ENCODE data around the gene PRKCQ. TPM values are rescaled to one million over a fixed set of nuclear protein-coding genes. Genes with fewer than 3 reads are reported as not detected.

The PRKCQ gene
- total and polyA plus RNA-seq, 2 of the 4 experiments (the other 2 are of a cell fraction) = under 0.01 to 0.03 TPM

- in situ Hi-C loops (cut with MboI; ENCODE audit: low sequenced_read_pairs) = no loop called here
- no CpG with 5 or more reads among the region's 4 CpGs for WGBS, 2 experiments (ENCODE audit: extremely low coverage in 2 of 2, insufficient read length in 1 of 2)
- Histone ChIP-seq H2AK5ac (ENCODE audit: low read depth, low read length) (no peak overlapping the region), H2BK20ac (ENCODE audit: low read depth, low read length) (no peak overlapping the region), H3K9me3 (ENCODE audit: control insufficient read depth, insufficient read depth, low read length) (no peaks in the 10 kb centered on the region), H3K14ac (replicated peaks; ENCODE audit: low read depth, low read length) (no peak overlapping the region), H3K56ac (ENCODE audit: extremely low read depth, insufficient read depth, low read length) (no peak overlapping the region), H3K27me3 (ENCODE audit: control insufficient read depth, insufficient read depth, low read length) (peaks cover 1% of the 10 kb centered on the region; the same call in 1 of the 2 replicates), H3K23ac (ENCODE audit: low read depth, low read length) (no peak overlapping the region), H3K4me3 (ENCODE audit: insufficient read depth, low read depth, low read length) (no peak overlapping the region), H3K36me3 (ENCODE audit: control insufficient read depth, insufficient read depth, low read length) (no peaks in the 10 kb centered on the region), H4K91ac (ENCODE audit: insufficient read depth, low read depth, low read length) (no peak overlapping the region), H2BK15ac (ENCODE audit: low read depth, low read length) (no peak overlapping the region), H4K5ac (ENCODE audit: low read depth, low read length) (no peak overlapping the region), H2BK120ac (ENCODE audit: low read depth, low read length) (no peak overlapping the region), H3K18ac (ENCODE audit: low read depth, low read length) (no peak overlapping the region), H3K79me1 (ENCODE audit: low read depth in 1 of 2, low read length in 2 of 2) (no peaks in the 10 kb centered on the region), H2AFZ (replicated peaks; ENCODE audit: low read length, poor library complexity) (no peak overlapping the region), H3K4me2 (ENCODE audit: low read depth, low read length) (no peak overlapping the region), H3K9me1 (ENCODE audit: insufficient read depth, low read length) (no peaks in the 10 kb centered on the region), H3K4ac (ENCODE audit: low read depth, low read length) (no peak overlapping the region), H3K9ac (ENCODE audit: low read depth, low read length) (no peak overlapping the region), H2BK5ac (ENCODE audit: low read depth, low read length, poor library complexity, severe bottlenecking) (no peak overlapping the region), H4K8ac (ENCODE audit: low read depth in 2 of 2, low read length in 2 of 2) (no peak overlapping the region), H4K20me1 (ENCODE audit: insufficient read depth, low read length) (no peaks in the 10 kb centered on the region), H2AK9ac (replicated peaks; ENCODE audit: low read depth, low read length, poor library complexity) (no peak overlapping the region), H3K4me1 (ENCODE audit: control insufficient read depth, insufficient read depth, low read length) (no peaks in the 10 kb centered on the region), H3K27ac (ENCODE audit: insufficient read depth, low read length) (no peak overlapping the region)
- no TSS peak for BruUV-seq (replicated peaks)
- DNase-seq = no peak
- no peak for ATAC-seq (ENCODE audit: low read depth)
- intact Hi-C loops (cut with micrococcal nuclease) = no loop called here
- POLR2A ChIA-PET (ENCODE audit: unreplicated experiment) = no interaction called here
- dilution Hi-C loops (cut with HindIII; ENCODE audit: low sequenced_read_pairs, unreplicated experiment) = no loop called here
- CTCF ChIA-PET = no interaction called here
- TF ChIP-seq BHLHE40 (IDR thresholded peaks at IDR 0.05; ENCODE audit: low read depth, low read length) (no peak), FOS (IDR thresholded peaks at IDR 0.05; ENCODE audit: low read depth, low read length) (no peak)
Measured at GRCh38 chr10:6586501-6586900, 6.4 kb upstream of the PRKCQ start.
